ENCODE data around the gene HNRNPA2B1. TPM values are rescaled to one million over a fixed set of nuclear protein-coding genes. Genes with fewer than 3 reads are reported as not detected.
"Not testable (repeated sequence)": the region's sequence is repeated elsewhere in the genome, so short reads cannot be mapped to it uniquely, and the experiment has no call there.

The HNRNPA2B1 gene
- polyA plus RNA-seq, 4 donors, result 495 to 1,007 (median 736) TPM

DNA sequence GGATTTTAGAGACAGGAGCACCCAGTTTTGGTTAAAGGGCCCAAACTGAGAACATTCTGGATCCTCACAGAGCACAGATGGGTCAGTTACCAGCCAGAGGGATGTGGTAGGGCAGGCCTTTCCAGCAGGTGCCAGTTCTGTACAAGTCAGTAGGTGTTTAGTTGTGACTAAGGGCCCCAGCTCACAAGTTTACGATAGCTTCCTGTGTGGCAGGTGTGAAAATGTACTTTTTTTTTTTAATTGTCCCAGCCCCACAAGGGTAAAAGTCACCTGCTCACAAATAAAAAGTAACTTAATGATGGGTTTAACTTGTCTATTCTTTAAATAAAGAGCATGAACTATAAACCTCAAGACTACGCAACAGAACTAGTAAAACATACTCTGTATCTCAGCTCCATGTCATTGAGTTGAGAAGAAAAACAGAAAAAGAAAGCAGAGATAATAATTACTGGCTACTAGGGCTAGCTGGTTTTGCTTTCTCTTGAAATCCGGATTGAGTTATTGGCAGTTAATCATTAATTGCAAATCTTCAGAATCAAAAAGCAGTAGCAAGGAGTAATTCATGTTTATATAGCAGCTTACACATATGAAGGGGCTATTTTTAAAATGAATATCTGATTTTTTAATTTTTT, 33.1 kb downstream of the HNRNPA2B1 start:
- Histone ChIP-seq H3K36me3 (ENCODE audit: control insufficient read depth in 3 of 3, insufficient read depth in 2 of 3, low read depth in 1 of 3, low read length in 3 of 3) (no peaks in the 10 kb centered on the region), H3K9me3 (ENCODE audit: control insufficient read depth in 2 of 2, insufficient read depth in 1 of 2, low read depth in 1 of 2, low read length in 1 of 2) (no peaks in the 10 kb centered on the region), H3K4me1 (ENCODE audit: control insufficient read depth in 3 of 3, insufficient read depth in 2 of 3, low read depth in 1 of 3, low read length in 2 of 3) (peaks cover 3 to 18% (median 6%) of the 10 kb centered on the region in 3 donors), H3K4me3 (ENCODE audit: low read depth in 1 of 3, low read length in 3 of 3) (no peak overlapping the region), H3K27ac (ENCODE audit: low read depth in 1 of 3, low read length in 2 of 3) (peak overlapping the region; percentile 38 to 93 (median 55)), H3K27me3 (ENCODE audit: control insufficient read depth in 3 of 3, insufficient read depth in 3 of 3, low read length in 3 of 3) (no peaks in the 10 kb centered on the region)
- DNase-seq, result peak; percentile 73
- 14 to 54% (median 37%) methylated on average over 3 of the region's 3 CpGs for WGBS, 3 donors
- FAIRE-seq, result no peak

DNA sequence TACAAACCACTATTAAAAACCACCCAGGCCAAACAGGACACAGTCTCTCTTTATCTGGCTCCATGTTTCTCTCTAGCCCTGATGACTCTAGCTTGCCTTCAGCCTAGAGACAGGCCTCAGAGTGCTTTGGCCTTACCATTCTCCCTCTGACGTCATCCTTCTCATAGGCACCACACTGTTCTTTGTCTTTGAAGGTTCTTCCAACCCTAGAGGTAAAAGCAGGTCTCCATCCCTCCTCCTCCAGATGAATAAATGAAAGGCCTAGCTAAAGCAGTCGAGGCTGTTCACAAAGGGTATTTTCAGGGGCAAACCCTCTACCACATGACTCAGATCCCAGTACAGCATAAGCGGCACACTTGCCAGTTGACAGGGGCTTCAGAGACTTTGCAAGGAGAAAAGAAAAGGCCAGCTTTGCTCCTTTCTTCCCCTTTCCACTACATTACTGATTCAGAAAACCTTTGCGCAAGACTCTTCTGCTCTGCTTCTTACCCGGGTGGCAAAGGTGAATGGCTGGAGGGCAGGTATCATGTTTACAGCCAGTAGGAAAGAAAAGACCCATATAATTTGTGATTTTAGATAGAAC, 33.8 kb downstream of the HNRNPA2B1 start:
- peak overlapping the region; percentile 38 to 93 (median 55) for H3K27ac ChIP-seq (ENCODE audit: low read depth in 1 of 3, low read length in 2 of 3)
- WGBS, 3 donors, result 23 to 57% (median 45%) methylated on average over 5 of the region's 5 CpGs

DNA sequence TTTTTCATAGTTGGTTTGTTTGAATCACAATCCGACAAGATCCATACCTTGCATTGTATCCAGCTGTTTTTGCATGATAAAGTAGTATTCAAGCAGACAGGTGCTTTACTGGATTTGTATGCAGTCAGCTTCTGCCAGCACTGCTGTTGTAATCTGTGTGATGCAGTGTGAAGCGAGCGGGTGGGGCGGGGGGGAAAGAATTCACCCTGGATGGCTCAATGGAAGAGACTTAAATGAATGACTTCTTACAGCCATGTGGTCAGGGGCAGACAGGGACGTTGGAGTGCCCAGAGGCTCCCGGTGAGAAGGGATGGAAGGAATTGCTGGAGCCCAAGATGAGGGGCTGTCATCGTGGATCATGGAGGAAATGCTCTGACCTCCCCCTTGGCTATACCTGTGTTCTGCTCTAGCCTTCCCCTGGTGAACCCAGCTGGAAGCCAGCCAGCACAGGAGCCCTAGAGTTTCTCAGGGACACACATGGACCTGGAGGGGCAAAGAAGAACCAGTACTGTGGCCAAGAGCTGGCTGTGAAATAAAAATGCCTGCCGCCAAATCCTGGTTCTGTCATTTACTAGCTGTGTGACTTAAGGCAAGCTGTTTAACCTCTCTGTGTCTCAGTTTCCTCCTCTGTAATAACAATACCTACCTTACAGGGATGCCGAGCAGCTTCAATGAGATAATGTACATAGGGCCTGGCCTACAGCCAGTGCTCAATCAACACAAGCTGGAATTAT, 34.4 kb downstream of the HNRNPA2B1 start:
- Histone ChIP-seq H3K4me3 (ENCODE audit: low read depth in 1 of 3, low read length in 3 of 3) (no peak overlapping the region), H3K27ac (ENCODE audit: low read depth in 1 of 3, low read length in 2 of 3) (peak overlapping the region in 2 of 3 donors; percentile 55 to 93), H3K36me3 (ENCODE audit: control insufficient read depth in 3 of 3, insufficient read depth in 2 of 3, low read depth in 1 of 3, low read length in 3 of 3) (no peaks in the 10 kb centered on the region), H3K4me1 (ENCODE audit: control insufficient read depth in 3 of 3, insufficient read depth in 2 of 3, low read depth in 1 of 3, low read length in 2 of 3) (peaks cover 3 to 18% (median 6%) of the 10 kb centered on the region in 3 donors), H3K9me3 (ENCODE audit: control insufficient read depth in 2 of 2, insufficient read depth in 1 of 2, low read depth in 1 of 2, low read length in 1 of 2) (no peaks in the 10 kb centered on the region), H3K27me3 (ENCODE audit: control insufficient read depth in 3 of 3, insufficient read depth in 3 of 3, low read length in 3 of 3) (no peaks in the 10 kb centered on the region)
- FAIRE-seq (no peak), DNase-seq (no peak)
- 35 to 61% (median 44%) methylated on average over 9 of the region's 9 CpGs for WGBS, 3 donors

More for the DNA sequence above, 33.8 kb downstream of the HNRNPA2B1 start:
- peaks cover 3 to 18% (median 6%) of the 10 kb centered on the region in 3 donors for H3K4me1 ChIP-seq (ENCODE audit: control insufficient read depth in 3 of 3, insufficient read depth in 2 of 3, low read depth in 1 of 3, low read length in 2 of 3)
- H3K4me3 ChIP-seq (ENCODE audit: low read depth in 1 of 3, low read length in 3 of 3), result no peak overlapping the region
- H3K36me3 ChIP-seq (ENCODE audit: control insufficient read depth in 3 of 3, insufficient read depth in 2 of 3, low read depth in 1 of 3, low read length in 3 of 3), result no peaks in the 10 kb centered on the region
- peak in 1 of 2 donors; percentile 46 for DNase-seq
- H3K9me3 ChIP-seq (ENCODE audit: control insufficient read depth in 2 of 2, insufficient read depth in 1 of 2, low read depth in 1 of 2, low read length in 1 of 2), result no peaks in the 10 kb centered on the region
- FAIRE-seq, result no peak
- H3K27me3 ChIP-seq (ENCODE audit: control insufficient read depth in 3 of 3, insufficient read depth in 3 of 3, low read length in 3 of 3), result no peaks in the 10 kb centered on the region

DNA sequence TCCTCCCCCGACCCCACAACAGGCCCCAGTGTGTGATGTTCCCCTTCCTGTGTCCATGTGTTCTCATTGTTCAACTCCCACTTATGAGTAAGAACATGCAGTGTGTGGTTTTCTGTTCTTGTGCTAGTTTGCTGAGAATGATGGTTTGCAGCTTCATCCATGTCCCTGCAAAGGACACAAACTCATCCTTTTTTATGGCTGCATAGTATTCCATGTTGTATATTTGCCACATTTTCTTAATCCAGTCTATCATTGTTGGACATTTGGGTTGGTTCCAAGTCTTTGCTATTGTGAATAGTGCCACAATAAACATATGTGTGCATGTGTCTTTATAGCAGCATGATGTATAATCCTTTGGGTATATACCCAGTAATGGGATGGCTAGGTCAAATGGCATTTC, 36.7 kb downstream of the HNRNPA2B1 start:
- H3K36me3 ChIP-seq (ENCODE audit: control insufficient read depth in 3 of 3, insufficient read depth in 2 of 3, low read depth in 1 of 3, low read length in 3 of 3); H3K27ac ChIP-seq (ENCODE audit: low read depth in 1 of 3, low read length in 2 of 3); H3K9me3 ChIP-seq (ENCODE audit: control insufficient read depth in 2 of 2, insufficient read depth in 1 of 2, low read depth in 1 of 2, low read length in 1 of 2); DNase-seq; H3K27me3 ChIP-seq (ENCODE audit: control insufficient read depth in 3 of 3, insufficient read depth in 3 of 3, low read length in 3 of 3); FAIRE-seq; H3K4me3 ChIP-seq (ENCODE audit: low read depth in 1 of 3, low read length in 3 of 3): not testable (repeated sequence)
- 64 to 81% (median 77%) methylated on average over 1 of the region's 1 CpG for WGBS, 3 donors
- H3K4me1 ChIP-seq (ENCODE audit: control insufficient read depth in 3 of 3, insufficient read depth in 2 of 3, low read depth in 1 of 3, low read length in 2 of 3), result peaks cover 3 to 30% (median 10%) of the 10 kb centered on the region in 3 donors

DNA sequence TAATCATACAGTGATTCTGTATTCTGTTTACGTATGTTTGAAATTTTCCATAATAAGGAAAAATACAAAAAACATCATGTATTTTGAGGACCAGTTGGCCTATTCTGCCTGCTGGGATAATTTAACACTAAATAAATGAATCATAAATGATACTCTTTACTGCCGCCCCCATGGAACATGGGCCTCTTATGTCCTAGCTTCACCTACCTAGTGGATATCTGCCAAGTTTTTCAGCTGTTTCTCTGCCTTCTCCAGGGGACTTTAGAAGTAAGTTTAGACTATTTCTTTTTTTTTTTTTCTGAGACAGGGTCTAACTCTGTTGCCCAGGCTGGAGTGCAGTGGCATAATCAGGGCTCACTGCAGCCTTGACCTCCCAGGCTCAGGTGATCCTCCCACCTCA, 38.1 kb downstream of the HNRNPA2B1 start:
- Histone ChIP-seq H3K27ac (ENCODE audit: low read depth in 1 of 3, low read length in 2 of 3) (no peak overlapping the region), H3K36me3 (ENCODE audit: control insufficient read depth in 3 of 3, insufficient read depth in 2 of 3, low read depth in 1 of 3, low read length in 3 of 3) (no peaks in the 10 kb centered on the region), H3K27me3 (ENCODE audit: control insufficient read depth in 3 of 3, insufficient read depth in 3 of 3, low read length in 3 of 3) (no peaks in the 10 kb centered on the region), H3K9me3 (ENCODE audit: control insufficient read depth in 2 of 2, insufficient read depth in 1 of 2, low read depth in 1 of 2, low read length in 1 of 2) (no peaks in the 10 kb centered on the region), H3K4me1 (ENCODE audit: control insufficient read depth in 3 of 3, insufficient read depth in 2 of 3, low read depth in 1 of 3, low read length in 2 of 3) (peaks cover 3 to 34% (median 16%) of the 10 kb centered on the region in 3 donors), H3K4me3 (ENCODE audit: low read depth in 1 of 3, low read length in 3 of 3) (no peak overlapping the region)
- 51 to 72% (median 71%) methylated on average over 2 of the region's 2 CpGs for WGBS, 3 donors
- no peak for FAIRE-seq
- DNase-seq, result no peak

DNA sequence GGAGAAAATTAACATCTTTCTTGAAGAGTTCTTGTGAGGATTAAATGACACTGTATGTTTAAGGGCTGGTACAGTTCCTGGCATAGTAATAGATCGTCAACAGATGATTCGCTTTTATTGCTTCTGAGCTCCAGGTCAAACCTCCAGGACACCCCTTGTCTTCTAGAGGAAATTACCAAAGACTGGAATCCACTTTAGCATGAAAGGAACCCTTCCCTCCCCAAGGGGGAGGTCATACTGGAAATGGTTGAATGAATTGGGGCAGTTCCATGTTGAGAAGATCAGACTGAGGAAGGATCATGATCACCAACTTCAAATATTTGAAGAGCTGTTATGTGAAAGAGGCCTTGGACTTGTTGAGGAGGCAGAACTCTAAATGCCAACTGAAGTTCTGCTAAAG, 39.6 kb downstream of the HNRNPA2B1 start:
- no peaks in the 10 kb centered on the region for H3K36me3 ChIP-seq (ENCODE audit: control insufficient read depth in 3 of 3, insufficient read depth in 2 of 3, low read depth in 1 of 3, low read length in 3 of 3)
- peaks cover 3 to 26% (median 13%) of the 10 kb centered on the region in 3 donors for H3K4me1 ChIP-seq (ENCODE audit: control insufficient read depth in 3 of 3, insufficient read depth in 2 of 3, low read depth in 1 of 3, low read length in 2 of 3)
- H3K27me3 ChIP-seq (ENCODE audit: control insufficient read depth in 3 of 3, insufficient read depth in 3 of 3, low read length in 3 of 3), result no peaks in the 10 kb centered on the region
- H3K9me3 ChIP-seq (ENCODE audit: control insufficient read depth in 2 of 2, insufficient read depth in 1 of 2, low read depth in 1 of 2, low read length in 1 of 2), result no peaks in the 10 kb centered on the region
- H3K4me3 ChIP-seq (ENCODE audit: low read depth in 1 of 3, low read length in 3 of 3), result no peak overlapping the region
- FAIRE-seq (no peak), DNase-seq (peak in 1 of 2 donors; percentile 19)
- no peak overlapping the region for H3K27ac ChIP-seq (ENCODE audit: low read depth in 1 of 3, low read length in 2 of 3)
- WGBS, 3 donors, result 63 to 76% (median 69%) methylated on average over 2 of the region's 2 CpGs

DNA sequence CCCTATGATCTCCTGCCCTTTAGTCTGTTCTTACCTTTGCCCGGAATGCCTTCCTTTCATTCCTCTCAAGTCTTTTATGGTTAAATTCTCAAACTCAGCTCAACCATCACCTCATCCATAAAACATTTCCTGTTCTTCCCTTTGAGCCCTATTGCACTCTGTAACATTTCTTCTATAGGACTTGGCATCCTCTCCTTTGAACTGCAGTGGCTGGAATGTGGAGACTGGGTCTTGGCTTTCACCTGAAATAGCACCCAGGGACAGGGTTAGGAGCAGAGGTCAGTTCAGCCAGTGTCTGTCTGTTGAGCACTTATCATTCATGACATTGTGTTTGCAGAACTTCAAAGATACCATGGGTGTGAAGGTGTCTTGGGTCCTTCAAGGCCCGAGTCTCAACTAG, 41.3 kb downstream of the HNRNPA2B1 start:
- Histone ChIP-seq H3K36me3 (ENCODE audit: control insufficient read depth in 3 of 3, insufficient read depth in 2 of 3, low read depth in 1 of 3, low read length in 3 of 3) (no peaks in the 10 kb centered on the region), H3K4me1 (ENCODE audit: control insufficient read depth in 3 of 3, insufficient read depth in 2 of 3, low read depth in 1 of 3, low read length in 2 of 3) (peaks cover 3 to 29% (median 20%) of the 10 kb centered on the region in 3 donors), H3K4me3 (ENCODE audit: low read depth in 1 of 3, low read length in 3 of 3) (no peak overlapping the region), H3K9me3 (ENCODE audit: control insufficient read depth in 2 of 2, insufficient read depth in 1 of 2, low read depth in 1 of 2, low read length in 1 of 2) (no peaks in the 10 kb centered on the region), H3K27me3 (ENCODE audit: control insufficient read depth in 3 of 3, insufficient read depth in 3 of 3, low read length in 3 of 3) (no peaks in the 10 kb centered on the region), H3K27ac (ENCODE audit: low read depth in 1 of 3, low read length in 2 of 3) (peak overlapping the region in 1 of 3 donors; percentile 26)
- FAIRE-seq (no peak), DNase-seq (peak; percentile 56 to 76)
- 17 to 65% (median 31%) methylated on average over 2 of the region's 2 CpGs for WGBS, 3 donors

DNA sequence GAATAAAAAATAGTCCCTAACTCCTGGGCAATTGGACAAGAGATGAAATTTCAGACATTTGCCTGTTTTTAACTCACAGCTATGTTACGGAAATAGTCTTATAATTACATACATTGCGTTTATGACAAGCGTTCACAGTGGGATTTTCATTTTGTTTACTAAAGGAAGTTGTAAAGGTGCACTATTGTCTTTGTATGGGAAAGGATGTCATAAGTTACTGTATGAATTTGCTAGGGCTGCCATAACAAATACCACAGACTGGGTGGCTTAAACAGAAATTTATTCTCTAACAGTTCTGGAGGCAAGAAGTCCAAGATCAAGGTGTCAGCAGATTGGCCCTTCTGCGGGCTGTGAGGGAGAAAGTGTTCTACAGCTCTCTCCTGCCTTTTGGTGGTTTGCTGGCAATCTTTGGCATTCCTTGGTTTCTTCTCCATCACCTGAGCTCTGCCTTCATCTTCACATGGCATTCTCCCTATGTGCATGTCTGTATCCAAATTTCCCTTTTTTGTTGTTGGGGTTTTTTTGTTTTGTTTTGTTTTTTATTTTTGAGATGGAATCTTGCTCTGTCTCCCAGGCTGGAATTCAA, 42.9 kb downstream of the HNRNPA2B1 start:
- H3K9me3 ChIP-seq (ENCODE audit: control insufficient read depth in 2 of 2, insufficient read depth in 1 of 2, low read depth in 1 of 2, low read length in 1 of 2), result no peaks in the 10 kb centered on the region
- no peak for FAIRE-seq
- DNase-seq, result no peak
- no peaks in the 10 kb centered on the region for H3K36me3 ChIP-seq (ENCODE audit: control insufficient read depth in 3 of 3, insufficient read depth in 2 of 3, low read depth in 1 of 3, low read length in 3 of 3)
- no peak overlapping the region for H3K4me3 ChIP-seq (ENCODE audit: low read depth in 1 of 3, low read length in 3 of 3)
- H3K27me3 ChIP-seq (ENCODE audit: control insufficient read depth in 3 of 3, insufficient read depth in 3 of 3, low read length in 3 of 3), result no peaks in the 10 kb centered on the region
- H3K27ac ChIP-seq (ENCODE audit: low read depth in 1 of 3, low read length in 2 of 3), result no peak overlapping the region
- WGBS, 3 donors, result 79 to 81% (median 81%) methylated on average over 4 of the region's 4 CpGs
- peaks cover 3 to 33% (median 20%) of the 10 kb centered on the region in 3 donors for H3K4me1 ChIP-seq (ENCODE audit: control insufficient read depth in 3 of 3, insufficient read depth in 2 of 3, low read depth in 1 of 3, low read length in 2 of 3)
